Activated CD4-positive, alpha-beta T cell treated with anti-CD3 and anti-CD28 coated beads for 36 hours (primary cell): Measurements from ENCODE around the gene CNTNAP2. TPM values are rescaled to one million over a fixed set of nuclear protein-coding genes. Genes with fewer than 3 reads are reported as not detected.

Source experiments
- ATAC-seq: fragments of 200-7000 bp; cut with Tn5 transposase; one replicate; pipeline ENCODE4 v1.10.0; 2021; ENCODE audit warnings: mild to moderate bottlenecking, moderate library complexity
- CTCF ChIA-PET: fragments of 350-600 bp; sonication (Branson Sonifier 250); formaldehyde crosslinking; loops from one replicate; lab custom pipeline; 2021; ENCODE audit warnings: antibody characterized with exemption; lab: Charles Lee
- POLR2A ChIA-PET: fragments of 350-600 bp; sonication (Branson Sonifier 250); formaldehyde crosslinking; loops from one replicate; lab custom pipeline; 2021; ENCODE audit warnings: antibody characterized with exemption, inconsistent platforms; lab: Charles Lee
- DNase-seq: peaks from one replicate; pipeline ENCODE4 v3.0.0-alpha.2; 2020
- H3K27ac Mint-ChIP-seq: one replicate; pipeline ENCODE4 v1.8.0; 2021; ENCODE audit warnings: mixed read lengths
- H3K27me3 Mint-ChIP-seq: one replicate; pipeline ENCODE4 v1.8.0; 2021; ENCODE audit warnings: mixed read lengths
- H3K36me3 Mint-ChIP-seq: one replicate; pipeline ENCODE4 v1.8.0; 2021; ENCODE audit warnings: low read depth, mixed read lengths
- H3K4me1 Mint-ChIP-seq: one replicate; pipeline ENCODE4 v1.8.0; 2021; ENCODE audit warnings: mixed read lengths
- H3K4me3 Mint-ChIP-seq: one replicate; pipeline ENCODE4 v1.8.0; 2021; ENCODE audit warnings: mild to moderate bottlenecking, moderate library complexity, mixed read lengths
- H3K9me3 Mint-ChIP-seq: one replicate; pipeline ENCODE4 v1.8.0; 2021; ENCODE audit warnings: low read depth, mixed read lengths
- intact Hi-C, 2 experiments: fragments of 100-400 bp; cut with DNase I in 1 of 2; cut with micrococcal nuclease in 1 of 2; formaldehyde crosslinking; loops; one replicate each; pipeline versions ENCODE4 v1.14.2 to v1.15.1; 2022 to 2024; cut with DNase I, micrococcal nuclease
- total RNA-seq, 2 experiments: library from RNA; stranded (reverse); gene quantifications; one replicate each; pipeline ENCODE4 v1.2.3, GENCODE V29; 2021

The CNTNAP2 gene
- total RNA-seq, 2 experiments from 2014 or later, result not detected

- no peaks in the 10 kb centered on the region for H3K4me1 Mint-ChIP-seq
- peaks cover 3% of the 10 kb centered on the region for H3K27me3 Mint-ChIP-seq
- ChIA-PET POLR2A (no interaction called here), CTCF (no interaction called here)
- ATAC-seq (no peak), DNase-seq (no peak)
- H3K4me3 Mint-ChIP-seq, result no peak overlapping the region
- intact Hi-C loops, result no loop called here
- H3K27ac Mint-ChIP-seq, result no peak overlapping the region
- no peaks in the 10 kb centered on the region for H3K36me3 Mint-ChIP-seq
- H3K9me3 Mint-ChIP-seq, result no peaks in the 10 kb centered on the region
Observed at GRCh38 chr7:148382596-148382995, 2266.0 kb downstream of the CNTNAP2 start.

- intact Hi-C loops, result no loop called here
- CTCF ChIA-PET, result no interaction called here
- POLR2A ChIA-PET, result no interaction called here
Observed at GRCh38 chr7:148383651-148384050, 2267.1 kb downstream of the CNTNAP2 start.

GRCh38 chr7:148385009-148385682 lies 2268.5 kb downstream of the CNTNAP2 start:
- Mint-ChIP-seq H3K4me1 (no peaks in the 10 kb centered on the region), H3K9me3 (no peaks in the 10 kb centered on the region), H3K4me3 (no peak overlapping the region), H3K27ac (no peak overlapping the region), H3K36me3 (no peaks in the 10 kb centered on the region), H3K27me3 (peaks cover 3% of the 10 kb centered on the region)
- intact Hi-C loops, result no loop called here
- DNase-seq (no peak), ATAC-seq (no peak)
- ChIA-PET POLR2A (no interaction called here), CTCF (interaction anchor here (0.5 to 0.7 kb wide), 2 partner anchors 11 to 23 kb away, joined by 3 to 4 read pairs; no protein-coding TSS in a partner anchor)

More at GRCh38 chr7:148383651-148384050, 2267.1 kb downstream of the CNTNAP2 start:
- no peaks in the 10 kb centered on the region for H3K36me3 Mint-ChIP-seq
- ATAC-seq (no peak), DNase-seq (no peak)
- no peak overlapping the region for H3K4me3 Mint-ChIP-seq
- no peaks in the 10 kb centered on the region for H3K4me1 Mint-ChIP-seq
- no peaks in the 10 kb centered on the region for H3K9me3 Mint-ChIP-seq
- no peak overlapping the region for H3K27ac Mint-ChIP-seq
- H3K27me3 Mint-ChIP-seq, result peaks cover 3% of the 10 kb centered on the region

GRCh38 chr7:148390381-148390780 lies 2273.8 kb downstream of the CNTNAP2 start:
- Mint-ChIP-seq H3K36me3 (no peaks in the 10 kb centered on the region), H3K27me3 (peaks cover 9% of the 10 kb centered on the region), H3K9me3 (no peaks in the 10 kb centered on the region), H3K4me1 (no peaks in the 10 kb centered on the region), H3K4me3 (no peak overlapping the region), H3K27ac (no peak overlapping the region)
- ChIA-PET POLR2A (interaction anchor here (0.5 kb wide), 1 partner anchor 876 kb away, joined by 4 read pairs; no protein-coding TSS in a partner anchor), CTCF (no interaction called here)
- no peak for DNase-seq
- intact Hi-C loops, result no loop called here
- no peak for ATAC-seq

- DNase-seq, result no peak
- ChIA-PET CTCF (interaction anchor here (1.0 kb wide), 1 partner anchor 14 kb away, joined by 5 read pairs; no protein-coding TSS in a partner anchor), POLR2A (no interaction called here)
- H3K27ac Mint-ChIP-seq, result no peak overlapping the region
- no peak for ATAC-seq
- no peak overlapping the region for H3K4me3 Mint-ChIP-seq
- no peaks in the 10 kb centered on the region for H3K4me1 Mint-ChIP-seq
- H3K36me3 Mint-ChIP-seq, result no peaks in the 10 kb centered on the region
- no peaks in the 10 kb centered on the region for H3K9me3 Mint-ChIP-seq
- H3K27me3 Mint-ChIP-seq, result peaks cover 17% of the 10 kb centered on the region
- intact Hi-C loops, result no loop called here
Observed at GRCh38 chr7:148391591-148391990, 2275.0 kb downstream of the CNTNAP2 start.

DNA sequence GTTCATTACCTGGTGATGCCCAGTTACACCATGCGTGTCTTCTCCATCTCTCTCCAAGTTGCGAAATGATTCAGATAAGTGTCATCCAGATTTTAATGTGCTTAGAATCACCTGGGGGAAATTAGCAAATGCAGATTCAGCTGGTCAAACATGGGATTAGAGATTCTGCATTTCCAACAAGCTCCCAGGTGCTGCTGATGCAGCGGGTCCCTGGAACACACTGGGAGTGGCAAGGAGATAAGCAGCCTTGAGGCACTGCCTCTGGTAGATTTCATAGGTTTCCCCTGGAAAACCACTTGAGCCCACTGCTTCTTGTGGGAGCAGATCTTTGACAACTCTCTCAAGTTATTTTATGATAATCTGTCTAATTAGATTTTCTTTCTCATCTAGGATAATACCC lies 2278.0 kb downstream of the CNTNAP2 start:
- ChIA-PET POLR2A (no interaction called here), CTCF (no interaction called here)
- DNase-seq, result no peak
- Mint-ChIP-seq H3K27me3 (peaks cover 27% of the 10 kb centered on the region), H3K4me3 (no peak overlapping the region), H3K9me3 (no peaks in the 10 kb centered on the region), H3K36me3 (no peaks in the 10 kb centered on the region), H3K4me1 (no peaks in the 10 kb centered on the region), H3K27ac (no peak overlapping the region)
- ATAC-seq, result no peak
- intact Hi-C loops, result no loop called here

DNA sequence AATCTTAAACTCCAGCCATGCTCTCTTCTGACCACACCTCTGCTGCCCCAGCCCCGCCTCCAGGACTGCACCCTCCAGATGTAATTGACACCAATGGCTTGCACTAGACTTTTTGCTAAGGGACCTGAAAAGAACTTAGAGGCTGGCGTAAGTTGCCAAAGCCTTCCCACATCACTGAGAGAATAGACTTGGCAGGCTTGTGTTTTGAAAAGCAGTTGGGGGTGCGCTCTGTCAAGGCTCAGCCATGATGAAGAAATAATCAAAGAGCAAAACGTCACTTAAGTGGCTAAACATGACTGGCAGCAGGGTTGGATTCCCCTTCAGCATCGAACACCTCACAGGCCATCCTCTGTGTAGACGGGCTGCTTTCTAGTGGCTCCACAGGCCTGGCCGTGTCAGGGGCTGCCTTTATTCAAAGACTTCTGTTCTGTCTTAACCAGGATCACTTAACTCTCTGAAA lies 2278.8 kb downstream of the CNTNAP2 start:
- POLR2A ChIA-PET, result no interaction called here

DNA sequence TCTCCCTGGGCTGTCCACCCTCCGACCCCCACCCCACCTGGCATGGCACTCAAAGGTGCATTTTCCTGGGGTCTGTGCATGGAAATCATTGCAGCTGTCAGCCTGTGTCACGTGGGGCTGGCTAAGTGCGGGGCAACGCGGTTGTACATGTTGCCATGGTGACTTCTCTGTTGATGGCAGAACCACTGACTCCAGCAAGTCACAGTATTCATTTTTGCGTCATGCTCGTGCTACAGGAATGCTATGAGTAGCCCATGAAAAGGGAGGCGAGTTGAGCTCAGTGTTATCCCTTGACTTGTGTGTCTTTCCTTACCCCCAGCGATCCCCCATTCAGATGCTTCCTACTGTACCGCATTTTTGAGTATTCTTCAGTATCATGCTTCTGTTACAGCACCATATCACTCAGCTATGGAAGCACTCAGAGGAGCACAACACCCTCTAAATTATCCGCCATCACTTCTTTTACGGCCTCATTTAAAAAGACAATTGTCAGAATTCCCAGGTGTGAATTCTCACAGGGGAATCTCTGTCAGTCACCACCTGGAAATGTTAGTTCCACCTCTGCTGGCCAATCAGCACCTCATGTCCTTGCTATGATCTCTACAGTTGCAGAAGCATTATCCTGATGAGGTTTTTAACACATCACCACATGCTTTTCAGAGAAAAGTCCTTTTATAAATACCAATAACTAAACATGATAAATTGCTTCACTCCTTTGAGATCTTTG lies 2279.6 kb downstream of the CNTNAP2 start:
- intact Hi-C loops, result no loop called here
- H3K27me3 Mint-ChIP-seq, result peaks cover 27% of the 10 kb centered on the region
- no peak overlapping the region for H3K27ac Mint-ChIP-seq
- ATAC-seq (no peak), DNase-seq (no peak)
- H3K4me1 Mint-ChIP-seq, result no peaks in the 10 kb centered on the region
- ChIA-PET POLR2A (no interaction called here), CTCF (interaction anchor here (1.0 kb wide), 1 partner anchor 22 kb away, joined by 3 read pairs; no protein-coding TSS in a partner anchor)
- H3K36me3 Mint-ChIP-seq, result no peaks in the 10 kb centered on the region
- H3K4me3 Mint-ChIP-seq, result no peak overlapping the region
- no peaks in the 10 kb centered on the region for H3K9me3 Mint-ChIP-seq

More for the DNA sequence above, 2278.8 kb downstream of the CNTNAP2 start:
- intact Hi-C loops, result no loop called here
- no peaks in the 10 kb centered on the region for H3K9me3 Mint-ChIP-seq
- no peaks in the 10 kb centered on the region for H3K4me1 Mint-ChIP-seq
- CTCF ChIA-PET, result interaction anchor here (1.0 kb wide), 1 partner anchor 23 kb away, joined by 3 read pairs; no protein-coding TSS in a partner anchor
- H3K4me3 Mint-ChIP-seq, result no peak overlapping the region
- peaks cover 27% of the 10 kb centered on the region for H3K27me3 Mint-ChIP-seq
- no peak for DNase-seq
- no peak overlapping the region for H3K27ac Mint-ChIP-seq
- H3K36me3 Mint-ChIP-seq, result no peaks in the 10 kb centered on the region
- no peak for ATAC-seq

GRCh38 chr7:148397056-148397455 lies 2280.5 kb downstream of the CNTNAP2 start:
- Mint-ChIP-seq H3K4me3 (no peak overlapping the region), H3K27ac (no peak overlapping the region), H3K9me3 (no peaks in the 10 kb centered on the region), H3K4me1 (no peaks in the 10 kb centered on the region), H3K36me3 (no peaks in the 10 kb centered on the region), H3K27me3 (peaks cover 31% of the 10 kb centered on the region)
- ChIA-PET CTCF (no interaction called here), POLR2A (no interaction called here)
- ATAC-seq (no peak), DNase-seq (no peak)
- intact Hi-C loops, result no loop called here

DNA sequence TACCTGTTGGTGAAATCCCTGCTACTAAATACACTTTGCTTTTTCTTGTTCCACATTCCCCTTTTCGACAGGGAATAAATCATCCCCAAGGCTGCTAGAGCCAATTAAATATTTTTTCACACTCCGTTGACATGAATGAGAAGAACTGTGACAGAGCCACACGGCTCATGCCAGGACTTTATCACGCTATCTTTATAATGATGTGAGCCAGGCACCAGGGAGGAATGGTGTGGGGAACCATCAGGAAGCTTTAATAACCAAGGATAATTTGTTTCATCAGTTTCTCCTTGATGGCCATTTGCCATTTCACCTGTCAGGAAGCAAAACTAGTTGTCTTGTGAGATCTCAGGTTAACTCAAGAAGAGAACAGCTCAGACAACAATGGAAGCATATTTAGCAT lies 2280.9 kb downstream of the CNTNAP2 start:
- peaks cover 32% of the 10 kb centered on the region for H3K27me3 Mint-ChIP-seq
- no peaks in the 10 kb centered on the region for H3K36me3 Mint-ChIP-seq
- ChIA-PET POLR2A (no interaction called here), CTCF (no interaction called here)
- no peak overlapping the region for H3K4me3 Mint-ChIP-seq
- intact Hi-C loops, result no loop called here
- H3K27ac Mint-ChIP-seq, result no peak overlapping the region
- no peaks in the 10 kb centered on the region for H3K4me1 Mint-ChIP-seq
- DNase-seq, result no peak
- ATAC-seq, result no peak
- no peaks in the 10 kb centered on the region for H3K9me3 Mint-ChIP-seq

GRCh38 chr7:148397985-148398384 lies 2281.4 kb downstream of the CNTNAP2 start:
- no peak for DNase-seq
- Mint-ChIP-seq H3K4me3 (no peak overlapping the region), H3K9me3 (no peaks in the 10 kb centered on the region), H3K4me1 (no peaks in the 10 kb centered on the region), H3K27me3 (peaks cover 33% of the 10 kb centered on the region), H3K27ac (no peak overlapping the region), H3K36me3 (no peaks in the 10 kb centered on the region)
- intact Hi-C loops, result no loop called here
- CTCF ChIA-PET, result interaction anchor here (0.6 kb wide), 1 partner anchor 41 kb away, joined by 3 read pairs; no protein-coding TSS in a partner anchor
- no peak for ATAC-seq
- POLR2A ChIA-PET, result no interaction called here
